ENCODE results near the gene ATOH8.

DNA sequence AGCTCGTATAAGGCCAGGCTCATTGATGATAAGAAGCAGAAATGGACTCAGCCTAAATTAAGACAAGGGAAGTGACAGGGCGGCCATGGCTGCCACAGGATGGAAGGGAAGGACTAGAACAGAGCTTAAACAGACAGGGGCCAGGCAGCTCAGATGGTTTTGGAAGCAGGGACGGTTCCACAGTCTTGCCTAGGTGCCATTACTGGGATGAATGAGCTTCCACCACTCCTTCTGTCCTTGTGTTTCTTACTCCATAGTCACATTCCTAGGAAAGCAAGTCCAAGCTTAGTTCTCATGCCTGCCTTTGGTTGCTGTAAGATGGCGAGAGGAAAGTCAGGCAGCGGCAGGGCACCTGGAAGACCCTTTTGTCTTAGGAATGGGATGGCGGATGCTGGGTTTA lies 47.7 kb upstream of the ATOH8 start:
- TF ChIP-seq, protein P1, sequence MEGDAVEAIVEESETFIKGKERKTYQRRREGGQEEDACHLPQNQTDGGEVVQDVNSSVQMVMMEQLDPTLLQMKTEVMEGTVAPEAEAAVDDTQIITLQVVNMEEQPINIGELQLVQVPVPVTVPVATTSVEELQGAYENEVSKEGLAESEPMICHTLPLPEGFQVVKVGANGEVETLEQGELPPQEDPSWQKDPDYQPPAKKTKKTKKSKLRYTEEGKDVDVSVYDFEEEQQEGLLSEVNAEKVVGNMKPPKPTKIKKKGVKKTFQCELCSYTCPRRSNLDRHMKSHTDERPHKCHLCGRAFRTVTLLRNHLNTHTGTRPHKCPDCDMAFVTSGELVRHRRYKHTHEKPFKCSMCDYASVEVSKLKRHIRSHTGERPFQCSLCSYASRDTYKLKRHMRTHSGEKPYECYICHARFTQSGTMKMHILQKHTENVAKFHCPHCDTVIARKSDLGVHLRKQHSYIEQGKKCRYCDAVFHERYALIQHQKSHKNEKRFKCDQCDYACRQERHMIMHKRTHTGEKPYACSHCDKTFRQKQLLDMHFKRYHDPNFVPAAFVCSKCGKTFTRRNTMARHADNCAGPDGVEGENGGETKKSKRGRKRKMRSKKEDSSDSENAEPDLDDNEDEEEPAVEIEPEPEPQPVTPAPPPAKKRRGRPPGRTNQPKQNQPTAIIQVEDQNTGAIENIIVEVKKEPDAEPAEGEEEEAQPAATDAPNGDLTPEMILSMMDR (IDR thresholded peaks at IDR 0.05; ENCODE audit: extremely low read depth in 1 of 2, insufficient read depth in 1 of 2, low read depth in 1 of 2, low read length in 2 of 2) = no peak
- TF ChIP-seq MYC (IDR thresholded peaks at IDR 0.05; ENCODE audit: low read depth, low read length) = no peak
- TF ChIP-seq POLR2A (IDR thresholded peaks at IDR 0.05; ENCODE audit: low read depth, low read length) = no peak
- TF ChIP-seq, protein P2, sequence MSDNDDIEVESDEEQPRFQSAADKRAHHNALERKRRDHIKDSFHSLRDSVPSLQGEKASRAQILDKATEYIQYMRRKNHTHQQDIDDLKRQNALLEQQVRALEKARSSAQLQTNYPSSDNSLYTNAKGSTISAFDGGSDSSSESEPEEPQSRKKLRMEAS (IDR thresholded peaks at IDR 0.05; ENCODE audit: insufficient read depth, insufficient read length) = no peak

Data from endothelial cell of umbilical vein (primary cell).